Nephron (organoid): ENCODE results near the gene WNT9A.

ENCODE experiments used
- H3K27ac Mint-ChIP-seq, 3 experiments: 2 replicates each; pipeline ENCODE4 v1.8.0; 2020; ENCODE audit warnings: mixed read lengths in 3 of 3, mild to moderate bottlenecking in 2 of 3, moderate library complexity in 1 of 3
- H3K27me3 Mint-ChIP-seq: 2 replicates; pipeline ENCODE4 v1.8.0; 2021; ENCODE audit warnings: low read depth, mild to moderate bottlenecking, moderate library complexity, mixed read lengths
- H3K36me3 Mint-ChIP-seq: 2 replicates; pipeline ENCODE4 v1.8.0; 2020; ENCODE audit warnings: low read depth, mixed read lengths
- H3K4me1 Mint-ChIP-seq: 2 replicates; pipeline ENCODE4 v1.8.0; 2020; ENCODE audit warnings: mixed read lengths
- H3K4me3 Mint-ChIP-seq, 3 experiments: 2 replicates each; pipeline ENCODE4 v1.8.0; 2020; ENCODE audit warnings: mild to moderate bottlenecking in 3 of 3, mixed read lengths in 3 of 3, moderate library complexity in 2 of 3
- H3K9me3 Mint-ChIP-seq: 2 replicates; pipeline ENCODE4 v1.8.0; 2020; ENCODE audit warnings: mixed read lengths
- CTCF ChIP-seq, 3 experiments: fragments of 200-600 bp; sonication (generic); IDR thresholded peaks; one replicate each; pipeline ENCODE4 v1.5.0; 2021; ENCODE audit warnings: antibody characterized with exemption in 3 of 3; ENCODE audit not compliant: unreplicated experiment in 3 of 3

WNT9A gene

GRCh38 chr1:227919906-227920305 is 27.8 kb downstream of the WNT9A start:
- Mint-ChIP-seq H3K4me3 (peak overlapping the region in 2 of 3 experiments; percentile 5 to 6), H3K9me3 (no peaks in the 10 kb centered on the region), H3K27me3 (no peaks in the 10 kb centered on the region), H3K4me1 (peaks cover 41% of the 10 kb centered on the region), H3K36me3 (no peaks in the 10 kb centered on the region), H3K27ac (peak overlapping the region in 2 of 3 experiments; percentile 35 to 54)
- no peak for TF ChIP-seq CTCF (IDR thresholded peaks at IDR 0.05; ENCODE audit: unreplicated experiment in 3 of 3)

GRCh38 chr1:227918736-227919135 is 29.0 kb downstream of the WNT9A start:
- no peak for TF ChIP-seq CTCF (IDR thresholded peaks at IDR 0.05; ENCODE audit: unreplicated experiment in 3 of 3)

GRCh38 chr1:227918083-227918700 is 29.5 kb downstream of the WNT9A start:
- no peaks in the 10 kb centered on the region for H3K36me3 Mint-ChIP-seq
- H3K27ac Mint-ChIP-seq = no peak overlapping the region
- no peaks in the 10 kb centered on the region for H3K27me3 Mint-ChIP-seq
- TF ChIP-seq CTCF (IDR thresholded peaks at IDR 0.05; ENCODE audit: unreplicated experiment in 3 of 3) = no peak
- no peak overlapping the region for H3K4me3 Mint-ChIP-seq
- H3K4me1 Mint-ChIP-seq = peaks cover 46% of the 10 kb centered on the region
- no peaks in the 10 kb centered on the region for H3K9me3 Mint-ChIP-seq

More at GRCh38 chr1:227918736-227919135, 29.0 kb downstream of the WNT9A start:
- Mint-ChIP-seq H3K9me3 (no peaks in the 10 kb centered on the region), H3K4me1 (peaks cover 42% of the 10 kb centered on the region), H3K27me3 (no peaks in the 10 kb centered on the region), H3K36me3 (no peaks in the 10 kb centered on the region), H3K27ac (peak overlapping the region in 2 of 3 experiments; percentile 17 to 34), H3K4me3 (no peak overlapping the region)

GRCh38 chr1:227917081-227917950 is 30.4 kb downstream of the WNT9A start:
- Mint-ChIP-seq H3K9me3 (no peaks in the 10 kb centered on the region), H3K27ac (peak overlapping the region in 1 of 3 experiments; percentile 42), H3K27me3 (no peaks in the 10 kb centered on the region), H3K4me3 (no peak overlapping the region), H3K36me3 (no peaks in the 10 kb centered on the region), H3K4me1 (peaks cover 49% of the 10 kb centered on the region)
- no peak for TF ChIP-seq CTCF (IDR thresholded peaks at IDR 0.05; ENCODE audit: unreplicated experiment in 3 of 3)

- Mint-ChIP-seq H3K27me3 (no peaks in the 10 kb centered on the region), H3K4me1 (peaks cover 54% of the 10 kb centered on the region), H3K27ac (peak overlapping the region; percentile 42 to 69 (median 68)), H3K36me3 (no peaks in the 10 kb centered on the region), H3K9me3 (no peaks in the 10 kb centered on the region), H3K4me3 (peak overlapping the region in 1 of 3 experiments; percentile 45)
- no peak for TF ChIP-seq CTCF (IDR thresholded peaks at IDR 0.05; ENCODE audit: unreplicated experiment in 3 of 3)
These were observed 31.1 kb downstream of the WNT9A start for GRCh38 chr1:227916655-227917054.
